HL-60 (cell line): ENCODE data around the gene SCUBE1.

ENCODE experiments used
- POLR2AphosphoS5 ChIP-seq: IDR thresholded peaks from 2 replicates; pipeline ENCODE4 v1.6.1; 2012; ENCODE audit warnings: low read depth
- TF ChIP-seq, protein P1 (sequence below): IDR thresholded peaks from one replicate; pipeline ENCODE4 v1.5.1; 2011; ENCODE audit warnings: low read length, control low read depth, inconsistent platforms; ENCODE audit not compliant: insufficient read depth

DNA sequence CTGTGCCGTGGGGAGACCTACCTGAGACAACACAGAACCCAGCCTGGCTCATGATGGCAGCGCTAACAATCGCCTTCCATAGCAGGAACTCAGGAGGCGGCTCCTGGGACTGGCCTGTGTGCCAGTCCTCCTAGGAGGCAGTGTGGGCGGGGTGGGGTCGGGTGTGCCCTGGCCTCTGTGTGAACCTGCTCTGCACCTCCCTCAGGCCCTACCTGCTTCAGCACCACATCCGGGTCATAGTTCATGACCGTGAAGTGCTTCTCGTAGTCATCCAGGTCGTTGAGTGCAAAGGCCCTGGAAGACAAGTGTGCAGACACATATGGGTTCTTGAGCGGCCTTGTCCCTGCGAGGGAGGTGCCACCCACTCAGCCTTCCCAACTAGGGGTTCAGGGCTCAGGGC lies 171.6 kb downstream of the SCUBE1 start:
- TF ChIP-seq, protein P1, sequence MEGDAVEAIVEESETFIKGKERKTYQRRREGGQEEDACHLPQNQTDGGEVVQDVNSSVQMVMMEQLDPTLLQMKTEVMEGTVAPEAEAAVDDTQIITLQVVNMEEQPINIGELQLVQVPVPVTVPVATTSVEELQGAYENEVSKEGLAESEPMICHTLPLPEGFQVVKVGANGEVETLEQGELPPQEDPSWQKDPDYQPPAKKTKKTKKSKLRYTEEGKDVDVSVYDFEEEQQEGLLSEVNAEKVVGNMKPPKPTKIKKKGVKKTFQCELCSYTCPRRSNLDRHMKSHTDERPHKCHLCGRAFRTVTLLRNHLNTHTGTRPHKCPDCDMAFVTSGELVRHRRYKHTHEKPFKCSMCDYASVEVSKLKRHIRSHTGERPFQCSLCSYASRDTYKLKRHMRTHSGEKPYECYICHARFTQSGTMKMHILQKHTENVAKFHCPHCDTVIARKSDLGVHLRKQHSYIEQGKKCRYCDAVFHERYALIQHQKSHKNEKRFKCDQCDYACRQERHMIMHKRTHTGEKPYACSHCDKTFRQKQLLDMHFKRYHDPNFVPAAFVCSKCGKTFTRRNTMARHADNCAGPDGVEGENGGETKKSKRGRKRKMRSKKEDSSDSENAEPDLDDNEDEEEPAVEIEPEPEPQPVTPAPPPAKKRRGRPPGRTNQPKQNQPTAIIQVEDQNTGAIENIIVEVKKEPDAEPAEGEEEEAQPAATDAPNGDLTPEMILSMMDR = no peak
- TF ChIP-seq POLR2AphosphoS5 = no peak
